ENCODE data around the gene SMURF2. TPM values are rescaled to one million over a fixed set of nuclear protein-coding genes. Genes with fewer than 3 reads are reported as not detected.

SMURF2 gene
- total RNA-seq, 3 donors from 2014 or later: 27.2 to 48.3 (median 28.6) TPM

- intact Hi-C loops (cut with DNase I; ENCODE audit: low total_unique reads): no loop called here
- Histone ChIP-seq H3K36me3 (no peaks in the 10 kb centered on the region), H3K4me3 (no peak overlapping the region), H3K9me3 (no peaks in the 10 kb centered on the region), H3K4me1 (no peaks in the 10 kb centered on the region), H3K27ac (no peak overlapping the region), H3K27me3 (no peaks in the 10 kb centered on the region)
- TF ChIP-seq CTCF (IDR thresholded peaks at IDR 0.05): no peak
- TF ChIP-seq POLR2A (IDR thresholded peaks at IDR 0.05): no peak
- no peak for TF ChIP-seq POLR2AphosphoS5 (IDR thresholded peaks at IDR 0.05)
- DNase-seq (ENCODE audit: low spot score in 2 of 2): no peak
These were observed 26.4 kb upstream of the SMURF2 start for GRCh38 chr17:64688481-64688880.

- H3K4me3 ChIP-seq: no peak overlapping the region
- no peak overlapping the region for H3K27ac ChIP-seq
- H3K27me3 ChIP-seq: no peaks in the 10 kb centered on the region
- no peaks in the 10 kb centered on the region for H3K36me3 ChIP-seq
- TF ChIP-seq POLR2AphosphoS5 (IDR thresholded peaks at IDR 0.05) (no peak), CTCF (IDR thresholded peaks at IDR 0.05) (no peak), POLR2A (IDR thresholded peaks at IDR 0.05) (no peak)
- no peak for DNase-seq (ENCODE audit: low spot score in 2 of 2)
- intact Hi-C loops (cut with DNase I; ENCODE audit: low total_unique reads): no loop called here
- H3K4me1 ChIP-seq: no peaks in the 10 kb centered on the region
- no peaks in the 10 kb centered on the region for H3K9me3 ChIP-seq
These were observed 25.9 kb upstream of the SMURF2 start for GRCh38 chr17:64687961-64688360.

GRCh38 chr17:64687376-64687775, 25.3 kb upstream of the SMURF2 start:
- Histone ChIP-seq H3K27ac (no peak overlapping the region), H3K4me3 (no peak overlapping the region), H3K36me3 (no peaks in the 10 kb centered on the region), H3K4me1 (no peaks in the 10 kb centered on the region), H3K9me3 (no peaks in the 10 kb centered on the region), H3K27me3 (no peaks in the 10 kb centered on the region)
- no peak for DNase-seq (ENCODE audit: low spot score in 2 of 2)
- no peak for TF ChIP-seq CTCF (IDR thresholded peaks at IDR 0.05)
- no peak for TF ChIP-seq POLR2A (IDR thresholded peaks at IDR 0.05)
- TF ChIP-seq POLR2AphosphoS5 (IDR thresholded peaks at IDR 0.05): no peak
- intact Hi-C loops (cut with DNase I; ENCODE audit: low total_unique reads): no loop called here

GRCh38 chr17:64686705-64687104, 24.6 kb upstream of the SMURF2 start:
- H3K4me3 ChIP-seq: no peak overlapping the region
- no peak for DNase-seq (ENCODE audit: low spot score in 2 of 2)
- H3K27ac ChIP-seq: no peak overlapping the region
- TF ChIP-seq CTCF (IDR thresholded peaks at IDR 0.05) (no peak), POLR2AphosphoS5 (IDR thresholded peaks at IDR 0.05) (no peak), POLR2A (IDR thresholded peaks at IDR 0.05) (no peak)
- no peaks in the 10 kb centered on the region for H3K9me3 ChIP-seq
- intact Hi-C loops (cut with DNase I; ENCODE audit: low total_unique reads): no loop called here
- H3K4me1 ChIP-seq: no peaks in the 10 kb centered on the region
- H3K36me3 ChIP-seq: no peaks in the 10 kb centered on the region
- no peaks in the 10 kb centered on the region for H3K27me3 ChIP-seq

- intact Hi-C loops (cut with DNase I; ENCODE audit: low total_unique reads): no loop called here
- no peak for TF ChIP-seq CTCF (IDR thresholded peaks at IDR 0.05)
- no peak for TF ChIP-seq POLR2A (IDR thresholded peaks at IDR 0.05)
- TF ChIP-seq POLR2AphosphoS5 (IDR thresholded peaks at IDR 0.05): no peak
- Histone ChIP-seq H3K4me1 (no peaks in the 10 kb centered on the region), H3K4me3 (no peak overlapping the region), H3K36me3 (no peaks in the 10 kb centered on the region), H3K27me3 (no peaks in the 10 kb centered on the region), H3K27ac (no peak overlapping the region), H3K9me3 (no peaks in the 10 kb centered on the region)
- no peak for DNase-seq (ENCODE audit: low spot score in 2 of 2)
These were observed 23.6 kb upstream of the SMURF2 start for GRCh38 chr17:64685705-64686104.

Measured in breast epithelium (tissue), 4 donors.